SK-N-SH treated with all-trans-retinoic acid at 6 μM for 48 hours (cell line): ENCODE results near the gene SDK1.

Experiments used
- SNAI2 ChIP-seq: fragments of 250-450 bp; sonication (Bioruptor Pico); IDR thresholded peaks from 2 replicates; pipeline ENCODE4 v1.5.0; 2020; ENCODE audit warnings: mild to moderate bottlenecking, moderate library complexity
- TSHZ2 ChIP-seq: fragments of 250-450 bp; sonication (Bioruptor Pico); IDR thresholded peaks from 2 replicates; pipeline ENCODE4 v1.5.0; 2020; ENCODE audit warnings: mild to moderate bottlenecking, moderate library complexity

- TF ChIP-seq SNAI2 (CRISPR knock-in tag): no peak
- no peak for TF ChIP-seq TSHZ2 (CRISPR knock-in tag)
Measured at GRCh38 chr7:3767917-3768777, 467.1 kb downstream of the SDK1 start.
